H1 (cell line): ENCODE measurements around the gene RUSF1. TPM values are rescaled to one million over a fixed set of nuclear protein-coding genes. Genes with fewer than 3 reads are reported as not detected.

Source experiments
- CTCF ChIA-PET: fragments of 300-600 bp; sonication (Branson Sonifier 250); formaldehyde crosslinking; loops from one replicate; lab custom pipeline; 2021; ENCODE audit not compliant: partially characterized antibody; lab: Charles Lee
- POLR2A ChIA-PET: fragments of 300-600 bp; sonication (Branson Sonifier 250); formaldehyde crosslinking; loops from one replicate; lab custom pipeline; 2021; ENCODE audit warnings: inconsistent platforms; ENCODE audit not compliant: partially characterized antibody; lab: Charles Lee
- DNase-seq, 2 experiments: peaks; one replicate each; pipeline versions ENCODE4 v3.0.0 to v3.0.0-alpha.2; 2010 to 2022; ENCODE audit warnings: low spot score in 2 of 2, low read depth in 1 of 2, mixed read lengths in 1 of 2
- FAIRE-seq: peaks from 2 replicates; lab custom pipeline; 2011; peaks lifted over from hg19 to GRCh38; lab: Jason Lieb, UNC
- H2AFZ ChIP-seq: 2 replicates; pipeline ENCODE4 v1.8.1; 2012; ENCODE audit warnings: low read length, inconsistent platforms
- H2AK5ac ChIP-seq: 2 replicates; pipeline ENCODE4 v1.6.1; 2013; ENCODE audit warnings: low read depth, low read length
- H2BK120ac ChIP-seq: replicated peaks from 2 replicates; pipeline ENCODE3; 2013; ENCODE audit warnings: low read depth, low read length, inconsistent platforms
- H2BK12ac ChIP-seq: 2 replicates; pipeline ENCODE4 v1.6.1; 2013; ENCODE audit warnings: low read depth, low read length
- H2BK15ac ChIP-seq: 2 replicates; pipeline ENCODE4 v1.6.1; 2013; ENCODE audit warnings: low read length
- H2BK20ac ChIP-seq: 2 replicates; pipeline ENCODE4 v1.6.1; 2013; ENCODE audit warnings: low read length
- H2BK5ac ChIP-seq: 2 replicates; pipeline ENCODE4 v1.6.1; 2013; ENCODE audit warnings: low read depth, low read length
- H3K14ac ChIP-seq: 2 replicates; pipeline ENCODE4 v1.6.1; 2013; ENCODE audit warnings: inconsistent platforms; ENCODE audit not compliant: insufficient read length
- H3K18ac ChIP-seq: 2 replicates; pipeline ENCODE4 v1.6.1; 2013; ENCODE audit warnings: low read length; ENCODE audit errors: extremely low read depth
- H3K23ac ChIP-seq: 2 replicates; pipeline ENCODE4 v1.6.1; 2013; ENCODE audit warnings: inconsistent platforms; ENCODE audit not compliant: insufficient read length
- H3K23me2 ChIP-seq: 2 replicates; pipeline ENCODE4 v1.6.1; 2013; ENCODE audit warnings: low read depth, low read length
- H3K27ac ChIP-seq: 2 replicates; pipeline ENCODE4 v1.6.1; 2011; ENCODE audit warnings: low read depth, low read length, inconsistent platforms
- H3K27me3 ChIP-seq, 4 experiments: replicated peaks in 1 of 4; 1 replicate in 1 of 4; 2 replicates in 3 of 4; pipeline versions ENCODE4 v1.6.1 to v1.8.1; 2011 to 2013; ENCODE audit warnings: low read length in 3 of 4, mild to moderate bottlenecking in 3 of 4, inconsistent platforms in 2 of 4, mixed read lengths in 2 of 4, moderate library complexity in 1 of 4; ENCODE audit not compliant: control insufficient read depth in 3 of 4, insufficient read depth in 3 of 4; ENCODE audit errors: extremely low read depth in 1 of 4
- H3K36me3 ChIP-seq, 4 experiments: 2 replicates each; pipeline versions ENCODE4 v1.6.1 to v1.8.1; 2011 to 2013; ENCODE audit warnings: mild to moderate bottlenecking in 4 of 4, low read length in 3 of 4, moderate library complexity in 2 of 4, control low read depth in 1 of 4, inconsistent platforms in 1 of 4; ENCODE audit not compliant: insufficient read depth in 4 of 4, control insufficient read depth in 2 of 4
- H3K4ac ChIP-seq: replicated peaks from 2 replicates; pipeline ENCODE3; 2013; ENCODE audit warnings: low read length, low read depth, mixed read lengths, inconsistent platforms; ENCODE audit not compliant: insufficient read length
- H3K4me1 ChIP-seq, 4 experiments: replicated peaks in 1 of 4; 1 replicate in 1 of 4; 2 replicates in 3 of 4; pipeline versions ENCODE4 v1.6.1 to v1.8.1; 2011 to 2013; ENCODE audit warnings: low read length in 3 of 4, inconsistent platforms in 2 of 4, mixed read lengths in 1 of 4; ENCODE audit not compliant: insufficient read depth in 4 of 4, control insufficient read depth in 3 of 4
- H3K4me2 ChIP-seq, 2 experiments: 2 replicates each; pipeline versions ENCODE4 v1.6.1 to v1.8.1; 2011 to 2013; ENCODE audit warnings: low read depth in 2 of 2, low read length in 2 of 2, control low read depth in 1 of 2, inconsistent platforms in 1 of 2, mild to moderate bottlenecking in 1 of 2; ENCODE audit not compliant: insufficient read depth in 1 of 2
- H3K4me3 ChIP-seq, 4 experiments: fragments of 200-600, 300-600 bp in 1 of 4; sonication (generic), shearing (Covaris generic), sonication (Bioruptor Twin) in 1 of 4; 2 replicates each; pipeline versions ENCODE4 v1.5.1 to v1.8.1; 2011 to 2016; ENCODE audit warnings: low read length in 4 of 4, low read depth in 3 of 4, control low read depth in 2 of 4, inconsistent platforms in 2 of 4, mild to moderate bottlenecking in 2 of 4, mixed read lengths in 1 of 4, moderate library complexity in 1 of 4; ENCODE audit not compliant: insufficient read depth in 2 of 4; ENCODE audit errors: extremely low read depth in 1 of 4
- H3K56ac ChIP-seq: replicated peaks from 2 replicates; pipeline ENCODE3; 2013; ENCODE audit warnings: low read depth, mild to moderate bottlenecking, mixed read lengths, low read length, inconsistent platforms; ENCODE audit not compliant: insufficient read length
- H3K79me1 ChIP-seq: 2 replicates; pipeline ENCODE4 v1.6.1; 2013; ENCODE audit warnings: low read depth, low read length, control low read depth
- H3K79me2 ChIP-seq, 2 experiments: 2 replicates each; pipeline versions ENCODE4 v1.6.1 to v1.8.1; 2012 to 2013; ENCODE audit warnings: low read length in 2 of 2, mild to moderate bottlenecking in 2 of 2, inconsistent platforms in 1 of 2; ENCODE audit not compliant: insufficient read depth in 2 of 2, control insufficient read depth in 1 of 2
- H3K9ac ChIP-seq, 4 experiments: replicated peaks in 1 of 4; 1 replicate in 1 of 4; 2 replicates in 3 of 4; pipeline versions ENCODE4 v1.6.1 to v1.8.1; 2011 to 2013; ENCODE audit warnings: low read depth in 3 of 4, low read length in 3 of 4, control low read depth in 2 of 4, mild to moderate bottlenecking in 2 of 4, moderate library complexity in 2 of 4, inconsistent platforms in 1 of 4; ENCODE audit errors: extremely low read depth in 1 of 4
- H3K9me3 ChIP-seq, 2 experiments: 2 replicates each; pipeline versions ENCODE4 v1.6.1 to v1.8.1; 2012 to 2013; ENCODE audit warnings: mild to moderate bottlenecking in 2 of 2, moderate library complexity in 2 of 2, control low read depth in 1 of 2, inconsistent platforms in 1 of 2, low read depth in 1 of 2, low read length in 1 of 2, mixed read lengths in 1 of 2; ENCODE audit not compliant: insufficient read depth in 2 of 2
- H4K20me1 ChIP-seq, 2 experiments: replicated peaks in 1 of 2; 2 replicates each; pipeline versions ENCODE3 to v1.8.1; 2011 to 2013; ENCODE audit warnings: inconsistent platforms in 2 of 2, low read length in 2 of 2, mild to moderate bottlenecking in 1 of 2; ENCODE audit not compliant: insufficient read depth in 2 of 2, control insufficient read depth in 1 of 2
- H4K5ac ChIP-seq: 2 replicates; pipeline ENCODE4 v1.6.1; 2013; ENCODE audit warnings: low read length, low read depth, mixed read lengths, inconsistent platforms; ENCODE audit not compliant: insufficient read length
- H4K8ac ChIP-seq: 2 replicates; pipeline ENCODE4 v1.8.0; 2013; ENCODE audit warnings: mild to moderate bottlenecking, moderate library complexity, low read length, inconsistent platforms; ENCODE audit not compliant: insufficient read depth; ENCODE audit errors: extremely low read depth
- H4K91ac ChIP-seq: replicated peaks from 2 replicates; pipeline ENCODE3; 2013; ENCODE audit warnings: low read length, mixed read lengths, inconsistent platforms; ENCODE audit not compliant: insufficient read length
- BRCA1 ChIP-seq: IDR thresholded peaks from 2 replicates; pipeline ENCODE4 v1.6.1; 2012; ENCODE audit warnings: low read depth, low read length, improper control_type of control experiment
- CBX5 ChIP-seq: fragments of 300-800, 300-1000 bp; sonication (generic); IDR thresholded peaks from 2 replicates; pipeline ENCODE4 v1.7.1; 2016; ENCODE audit warnings: antibody characterized with exemption, low read length, low read depth
- CHD2 ChIP-seq: IDR thresholded peaks from 2 replicates; pipeline ENCODE4 v1.6.1; 2012; ENCODE audit warnings: low read length, improper control_type of control experiment
- EGR1 ChIP-seq: IDR thresholded peaks from 2 replicates; pipeline ENCODE4 v1.6.1; 2011; ENCODE audit warnings: low read depth, low read length, borderline replicate concordance
- HDAC2 ChIP-seq, 2 experiments: fragments of 300-600 bp in 1 of 2; sonication (generic) in 1 of 2; IDR thresholded peaks; 2 replicates each; pipeline ENCODE4 v1.6.1; 2011 to 2012; ENCODE audit warnings: low read depth in 2 of 2, low read length in 2 of 2, mild to moderate bottlenecking in 2 of 2, moderate library complexity in 2 of 2, borderline replicate concordance in 1 of 2, inconsistent platforms in 1 of 2
- HDAC6 ChIP-seq: IDR thresholded peaks from one replicate; pipeline ENCODE4 v1.7.1; 2012; ENCODE audit warnings: low read depth, mild to moderate bottlenecking, inconsistent platforms, low read length, moderate library complexity
- NRF1 ChIP-seq: IDR thresholded peaks from 2 replicates; pipeline ENCODE4 v1.6.1; 2011; ENCODE audit warnings: mild to moderate bottlenecking, low read depth, low read length, improper control_type of control experiment
- POU5F1 ChIP-seq: IDR thresholded peaks from 2 replicates; pipeline ENCODE4 v1.6.1; 2011; ENCODE audit warnings: low read depth, mild to moderate bottlenecking, low read length, moderate library complexity
- SAP30 ChIP-seq: fragments of 300-600 bp; sonication (generic); IDR thresholded peaks from 2 replicates; pipeline ENCODE4 v1.7.1; 2012; ENCODE audit warnings: low read length, moderate library complexity, mild to moderate bottlenecking, inconsistent platforms; ENCODE audit not compliant: insufficient read depth, insufficient replicate concordance
- SIRT6 ChIP-seq: IDR thresholded peaks from one replicate; pipeline ENCODE4 v1.7.1; 2012; ENCODE audit warnings: low read length, inconsistent platforms
- SP4 ChIP-seq: IDR thresholded peaks from 2 replicates; pipeline ENCODE4 v1.6.1; 2012; ENCODE audit warnings: low read length, inconsistent platforms
- SUZ12 ChIP-seq: fragments of 200-600 bp; sonication (generic); IDR thresholded peaks from 2 replicates; pipeline ENCODE4 v1.6.1; 2012; ENCODE audit warnings: mild to moderate bottlenecking, inconsistent platforms, low read length, moderate library complexity, mixed read lengths
- TAF1 ChIP-seq: IDR thresholded peaks from 2 replicates; pipeline ENCODE4 v1.6.1; 2011; ENCODE audit warnings: mild to moderate bottlenecking, low read depth, low read length
- WGBS, 2 experiments: shearing (Covaris generic) in 1 of 2; methylation state at CpG; one replicate each; pipeline versions ENCODE4 v1.1.6 to v1.1.7; 2013 to 2015; ENCODE audit warnings: low lambda C conversion rate in 2 of 2, mixed read lengths in 2 of 2, inconsistent platforms in 1 of 2, low coverage in 1 of 2, missing lambda C conversion rate in 1 of 2; ENCODE audit not compliant: insufficient replicate concordance in 2 of 2, insufficient coverage in 1 of 2, insufficient read length in 1 of 2; ENCODE audit errors: extremely low coverage in 1 of 2, missing lambda C conversion rate in 1 of 2; 5-methylcytosine and 5-hydroxymethylcytosine counted together
- polyA plus RNA-seq, 7 experiments: library from polyadenylated mRNA; depleted of rRNA in 3 of 7; stranded (reverse) in 5 of 7; unstranded in 2 of 7; fragments of >200 nt in 5 of 7; fragments of 200-250 nt in 2 of 7; gene quantifications; 1 replicate in 5 of 7; 2 replicates in 1 of 7; 4 replicates in 1 of 7; pipeline versions ENCODE4 v1.2.1 to v1.2.3, GENCODE V29; 2011 to 2013; ENCODE audit warnings: missing spikeins in 2 of 7, mixed read lengths in 2 of 7
- total RNA-seq: library from RNA; stranded (reverse); fragmentation: NEBNext Ultra II Directional; extraction: Animal tissue kit (Norgen Biotek cat#: 25700); gene quantifications from 2 replicates; pipeline ENCODE4 v1.2.1, GENCODE V29; 2021
- TF ChIP-seq, protein P1 (sequence below): IDR thresholded peaks from 2 replicates; pipeline ENCODE4 v1.6.1; 2012; ENCODE audit warnings: inconsistent platforms

The RUSF1 gene
- total and polyA plus RNA-seq, 2 of the 8 experiments (the other 6 are each of a cell fraction or from before 2014, with no cell fraction given): 22.5 to 33.7 TPM

DNA sequence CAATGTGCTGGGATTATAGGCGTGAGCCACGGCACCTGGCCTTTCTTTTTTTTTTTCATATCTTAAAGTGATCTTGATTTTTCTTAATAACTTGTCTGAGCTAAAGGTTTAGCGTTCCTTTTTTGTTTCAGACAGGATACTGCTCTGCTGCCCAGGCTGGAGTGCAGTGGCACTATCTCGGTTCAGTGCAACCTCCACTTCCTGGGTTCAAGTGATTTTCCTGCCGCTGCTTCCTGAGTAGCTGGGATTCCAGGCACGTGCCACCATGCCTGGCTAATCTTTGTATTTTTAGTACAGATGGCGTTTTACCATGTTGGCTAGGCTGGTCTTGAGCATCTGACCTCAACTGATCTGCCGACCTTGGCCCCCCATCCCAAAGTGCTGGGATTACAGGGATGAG, 4.0 kb downstream of the RUSF1 start:
- ChIA-PET CTCF (no interaction called here), POLR2A (interaction anchor here (1.1 to 10.6 kb wide), 2 partner anchors 16 to 25 kb away, joined by 3 to 69 read pairs; no protein-coding TSS in a partner anchor)
- H3K18ac ChIP-seq: no peak overlapping the region
- no peak overlapping the region for H3K4ac ChIP-seq
- peaks cover 0 to 3% (median 0%) of the 10 kb centered on the region in 4 experiments; a peak in 1 of 8 replicates for H3K36me3 ChIP-seq
- H2AFZ ChIP-seq: no peak overlapping the region
- H3K27me3 ChIP-seq: no peaks in the 10 kb centered on the region
- H3K23me2 ChIP-seq: peaks cover 4% of the 10 kb centered on the region; the same call in 1 of the 2 replicates
- no peak overlapping the region for H4K5ac ChIP-seq
- H3K23ac ChIP-seq: no peak overlapping the region
- no peak overlapping the region for H3K27ac ChIP-seq
- no peak overlapping the region for H2BK15ac ChIP-seq
- no peak overlapping the region for H2BK20ac ChIP-seq
- no peak overlapping the region for H2BK12ac ChIP-seq
- no peak overlapping the region for H3K56ac ChIP-seq
- H4K20me1 ChIP-seq: no peaks in the 10 kb centered on the region
- no peak overlapping the region for H3K9ac ChIP-seq
- peaks cover 0 to 6% of the 10 kb centered on the region in 2 experiments; a peak in 1 of 4 replicates for H3K79me2 ChIP-seq
- 88% methylated on average over 8 of the region's 8 CpGs; no CpG with 5 or more reads in 1 of the 2 experiments for WGBS, 2 experiments
- no peak overlapping the region for H2AK5ac ChIP-seq
- no peak overlapping the region for H3K14ac ChIP-seq
- 0 out of 2 replicates have a peak, but pooled peaks cover 2% of the 10 kb centered on the region for H3K79me1 ChIP-seq
- H3K4me1 ChIP-seq: peaks cover 2 to 10% (median 9%) of the 10 kb centered on the region in 4 experiments
- no peak overlapping the region for H3K4me2 ChIP-seq
- H3K4me3 ChIP-seq: no peak overlapping the region
- no peak overlapping the region for H4K91ac ChIP-seq
- no peak overlapping the region for H2BK120ac ChIP-seq
- no peak overlapping the region for H2BK5ac ChIP-seq
- DNase-seq (no peak), FAIRE-seq (no peak)
- no peaks in the 10 kb centered on the region for H3K9me3 ChIP-seq
- H4K8ac ChIP-seq: no peak overlapping the region
- TF ChIP-seq HDAC2 (IDR thresholded peaks at IDR 0.05; ENCODE audit: borderline replicate concordance in 1 of 2, low read depth in 2 of 2, low read length in 2 of 2) (no peak), SIRT6 (no peak), CBX5 (no peak), EGR1 (no peak), TAF1 (no peak), SP4 (no peak), SAP30 (no peak), NRF1 (no peak), BRCA1 (no peak), SUZ12 (no peak), CHD2 (no peak), POU5F1 (no peak), HDAC6 (no peak)
- TF ChIP-seq, protein P1, sequence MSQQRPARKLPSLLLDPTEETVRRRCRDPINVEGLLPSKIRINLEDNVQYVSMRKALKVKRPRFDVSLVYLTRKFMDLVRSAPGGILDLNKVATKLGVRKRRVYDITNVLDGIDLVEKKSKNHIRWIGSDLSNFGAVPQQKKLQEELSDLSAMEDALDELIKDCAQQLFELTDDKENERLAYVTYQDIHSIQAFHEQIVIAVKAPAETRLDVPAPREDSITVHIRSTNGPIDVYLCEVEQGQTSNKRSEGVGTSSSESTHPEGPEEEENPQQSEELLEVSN: no peak
